HG03139 (cell line): ENCODE results near the gene MSRB1.
A peak's percentile ranks its signal among the peaks of the same experiment; 100 is the strongest.

Experiments
- ATAC-seq: cut with Tn5 transposase; IDR thresholded peaks from one replicate; pipeline ENCODE4 v1.9.1; 2021; ENCODE audit not compliant: unreplicated experiment

MSRB1 gene, protein sequence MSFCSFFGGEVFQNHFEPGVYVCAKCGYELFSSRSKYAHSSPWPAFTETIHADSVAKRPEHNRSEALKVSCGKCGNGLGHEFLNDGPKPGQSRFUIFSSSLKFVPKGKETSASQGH

DNA sequence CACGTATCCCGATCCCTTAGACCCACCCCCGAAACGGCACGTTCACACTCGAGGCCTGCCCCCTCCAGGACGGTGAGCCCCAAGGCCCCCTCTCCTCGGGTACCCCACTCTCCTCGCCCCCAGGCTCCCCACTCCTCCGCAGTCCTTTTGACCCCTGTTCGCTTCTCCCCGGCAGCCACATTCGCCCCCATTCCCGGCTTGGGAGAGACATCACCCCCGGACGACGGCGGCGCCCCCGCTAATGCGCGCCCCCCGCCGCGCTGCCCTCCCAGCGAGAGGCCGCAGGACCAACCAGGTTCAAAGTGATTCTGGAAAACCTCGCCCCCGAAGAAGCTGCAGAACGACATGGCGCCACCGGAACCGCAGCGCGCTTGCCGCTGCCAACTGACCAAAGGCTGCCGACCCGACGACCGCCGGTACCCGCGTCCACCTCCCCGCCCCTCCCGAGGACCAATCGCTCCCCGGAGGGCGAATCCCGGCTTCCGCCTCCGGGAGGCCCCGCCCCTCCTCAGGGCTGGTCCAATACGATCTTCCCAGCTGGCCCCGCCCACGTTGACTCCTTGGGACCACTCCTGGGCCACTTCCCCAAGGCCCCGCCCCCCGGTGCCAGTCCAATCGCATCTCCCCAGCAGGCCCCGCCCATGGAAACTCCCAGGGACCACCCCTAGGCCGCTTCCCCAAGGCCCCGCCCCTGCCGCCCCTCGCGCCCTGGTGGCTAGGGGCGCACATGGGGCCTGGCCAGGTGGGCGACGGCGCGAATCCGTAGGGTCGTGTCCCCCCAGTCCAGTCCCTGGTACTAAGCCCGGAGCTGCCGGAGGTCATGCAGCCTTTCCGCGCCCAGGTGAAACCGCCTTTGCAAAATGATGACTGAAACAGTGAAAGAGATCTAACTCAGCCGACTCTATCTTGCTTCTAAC is at the start of gene MSRB1:
TSS of gene MSRB1 (minus strand) at position 390 of the 917 bp plus-strand sequence. CDS start at position 347, 43 bp downstream.
- ATAC-seq = peak; percentile 90

DNA sequence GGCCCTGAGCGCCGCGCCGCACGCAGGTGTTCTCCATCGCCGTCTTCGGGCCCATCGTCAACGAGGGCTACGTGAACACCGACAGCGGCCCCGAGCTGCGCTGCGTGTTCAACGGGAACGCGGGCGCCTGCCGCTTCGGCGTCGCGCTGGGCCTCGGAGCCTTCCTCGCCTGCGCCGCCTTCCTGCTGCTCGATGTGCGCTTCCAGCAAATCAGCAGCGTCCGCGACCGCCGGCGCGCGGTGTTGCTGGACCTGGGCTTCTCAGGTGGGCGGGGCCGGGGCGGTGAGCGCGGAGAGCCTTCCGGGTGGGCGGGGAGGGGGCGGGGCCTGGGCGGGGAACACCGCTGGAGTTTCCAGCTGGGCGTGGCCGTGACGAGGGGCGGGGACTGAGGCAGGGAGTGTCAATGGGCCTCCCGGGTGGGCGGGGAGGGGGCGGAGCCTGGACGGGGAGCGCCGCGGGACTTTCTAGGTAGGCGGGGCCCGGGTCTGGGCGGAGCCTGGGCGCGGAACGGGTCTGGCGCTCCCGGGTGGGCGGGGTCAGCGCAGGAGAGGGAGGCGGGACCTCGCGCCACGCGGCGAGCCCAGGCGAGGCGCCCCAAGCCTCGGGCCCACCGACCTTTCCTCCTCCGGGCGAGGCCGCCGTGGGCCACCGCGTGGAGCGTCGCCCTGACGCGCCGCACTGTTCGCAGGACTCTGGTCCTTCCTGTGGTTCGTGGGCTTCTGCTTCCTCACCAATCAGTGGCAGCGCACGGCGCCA is 49.1 kb upstream of the MSRB1 start:
- peak; percentile 42 for ATAC-seq

GRCh38 chr16:1991588-1991947 is 48.6 kb upstream of the MSRB1 start:
- ATAC-seq = no peak

DNA sequence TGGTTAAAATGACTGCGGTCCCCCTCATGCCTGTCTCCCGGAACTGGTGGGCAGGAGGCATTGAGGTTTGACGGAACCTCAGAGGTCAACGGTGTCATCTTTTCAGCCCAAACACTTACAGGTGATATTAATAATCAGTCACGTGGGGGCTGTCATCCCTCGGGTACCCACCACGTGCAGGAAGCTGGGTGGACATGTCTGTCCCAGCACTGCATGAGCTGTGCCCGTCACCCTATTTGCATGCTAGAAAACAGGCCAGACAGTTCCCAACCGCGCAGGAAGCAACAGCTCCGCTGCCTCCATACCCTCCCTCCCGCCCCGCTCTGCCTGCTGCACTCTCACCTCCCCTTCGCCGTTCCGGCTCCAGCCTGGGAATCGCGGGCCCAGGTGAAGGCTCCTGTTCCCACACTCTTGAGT is 48.1 kb upstream of the MSRB1 start:
- ATAC-seq = peak; percentile 38

GRCh38 chr16:1990351-1991134 is 47.5 kb upstream of the MSRB1 start:
- peak; percentile 8 for ATAC-seq

DNA sequence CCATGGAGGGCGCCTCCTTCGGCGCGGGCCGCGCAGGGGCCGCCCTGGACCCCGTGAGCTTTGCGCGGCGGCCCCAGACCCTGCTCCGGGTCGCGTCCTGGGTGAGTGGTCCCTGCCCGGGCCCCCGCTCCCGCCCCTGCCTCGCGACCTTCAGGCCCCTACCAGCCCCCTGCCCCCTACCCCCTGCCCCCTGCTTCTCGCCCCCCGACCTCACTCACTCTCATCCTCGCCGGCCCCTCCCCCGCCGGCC is 47.0 kb upstream of the MSRB1 start:
- no peak for ATAC-seq

- ATAC-seq = no peak
These were observed 46.5 kb upstream of the MSRB1 start, which contains the start of gene SYNGR3 for GRCh38 chr16:1989209-1990100. Gene SYNGR3 (plus strand): TSS chr16:1989970. CDS start chr16:1990103, 133 bp downstream.

DNA sequence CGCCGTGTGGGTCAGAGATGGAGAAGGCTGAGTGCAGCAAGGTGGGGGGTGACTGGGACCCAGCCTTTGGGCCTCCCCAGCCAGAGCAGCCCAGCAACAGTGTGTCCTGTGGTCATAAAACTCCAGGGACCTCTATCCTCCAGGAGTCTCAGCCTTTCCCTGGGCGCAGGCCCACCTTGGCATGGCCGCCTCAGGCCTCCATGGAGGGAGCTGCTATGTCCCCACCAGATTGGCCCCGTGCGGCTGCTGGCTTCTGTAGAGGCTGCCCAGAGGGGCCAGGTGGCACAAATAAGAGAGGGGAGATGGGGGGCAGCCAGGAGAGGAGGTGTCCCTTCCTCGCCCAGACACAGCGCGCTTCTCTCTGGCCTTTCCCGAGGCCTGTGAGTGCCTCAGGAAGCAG is 44.2 kb upstream of the MSRB1 start:
- no peak for ATAC-seq

DNA sequence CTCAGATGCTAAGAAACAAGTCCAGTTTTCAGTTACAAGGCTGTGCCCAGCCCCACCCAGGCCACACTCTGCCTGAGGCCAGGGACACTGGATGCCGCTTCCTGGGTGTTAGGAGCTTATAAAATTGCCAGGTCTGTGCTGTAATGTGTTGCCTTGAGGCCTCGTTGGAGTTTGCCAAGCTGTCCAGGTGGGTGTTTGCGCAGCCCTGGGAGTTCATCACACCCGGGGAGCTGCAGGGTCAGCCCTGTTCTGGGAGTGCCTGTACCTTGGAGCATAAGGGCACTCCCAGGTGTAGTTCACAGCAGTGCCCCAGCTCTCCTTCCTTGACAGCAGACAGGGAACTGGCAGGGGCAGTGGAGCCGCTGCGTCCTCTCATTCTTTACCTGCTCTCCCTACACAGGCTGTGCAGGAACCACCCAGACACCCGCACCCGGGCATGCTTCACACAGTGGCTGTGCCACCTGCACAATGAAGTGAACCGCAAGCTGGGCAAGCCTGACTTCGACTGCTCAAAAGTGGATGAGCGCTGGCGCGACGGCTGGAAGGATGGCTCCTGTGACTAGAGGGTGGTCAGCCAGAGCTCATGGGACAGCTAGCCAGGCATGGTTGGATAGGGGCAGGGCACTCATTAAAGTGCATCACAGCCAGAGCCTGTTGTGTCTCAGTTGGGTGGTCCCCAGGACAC is 42.6 kb upstream of the MSRB1 start:
- ATAC-seq = no peak

- peak; percentile 5 for ATAC-seq
These were observed 41.6 kb upstream of the MSRB1 start for GRCh38 chr16:1984347-1985225.

DNA sequence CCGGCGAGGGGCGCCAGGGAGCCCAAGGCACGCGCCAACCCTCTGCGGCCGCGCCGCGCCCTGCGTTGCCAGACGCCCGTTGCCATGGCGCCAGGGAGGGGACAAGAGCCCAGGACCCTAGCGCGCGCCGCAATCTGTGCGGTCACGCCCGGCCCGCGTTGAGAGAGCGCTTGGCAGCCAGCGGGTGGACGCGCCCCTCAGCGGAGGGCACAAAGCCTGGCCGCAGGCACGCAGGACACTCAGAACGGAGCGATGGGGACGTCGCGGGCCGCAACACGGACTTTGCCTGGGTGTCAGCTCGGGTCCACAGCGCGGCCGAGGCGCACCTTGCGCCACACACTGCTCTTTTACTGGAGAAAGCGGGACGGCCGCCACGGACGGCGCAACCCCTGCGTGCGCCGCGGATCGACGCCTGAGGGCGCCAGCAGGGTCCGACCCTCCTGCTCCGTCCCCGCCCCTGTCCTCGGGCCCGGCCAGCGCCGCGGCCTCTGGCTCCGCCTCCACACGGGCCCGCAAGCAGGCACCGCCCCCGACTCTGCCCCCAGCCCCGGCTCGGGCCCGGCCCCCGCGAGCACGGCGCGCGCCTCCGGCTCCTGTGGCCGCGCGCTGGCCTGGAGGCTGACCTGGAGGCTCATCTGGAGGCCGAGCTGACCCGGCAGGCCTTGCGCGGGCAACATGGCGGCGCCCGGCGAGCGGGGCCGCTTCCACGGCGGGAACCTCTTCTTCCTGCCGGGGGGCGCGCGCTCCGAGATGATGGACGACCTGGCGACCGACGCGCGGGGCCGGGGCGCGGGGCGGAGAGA is 40.7 kb upstream of the MSRB1 start, which contains the start of gene GFER:
TSS of gene GFER (plus strand) at position 650 of the 803 bp plus-strand sequence. CDS start at position 676, 26 bp downstream.
- ATAC-seq = peak; percentile 73

GRCh38 chr16:1982991-1983543 is 40.1 kb upstream of the MSRB1 start:
- ATAC-seq = no peak

DNA sequence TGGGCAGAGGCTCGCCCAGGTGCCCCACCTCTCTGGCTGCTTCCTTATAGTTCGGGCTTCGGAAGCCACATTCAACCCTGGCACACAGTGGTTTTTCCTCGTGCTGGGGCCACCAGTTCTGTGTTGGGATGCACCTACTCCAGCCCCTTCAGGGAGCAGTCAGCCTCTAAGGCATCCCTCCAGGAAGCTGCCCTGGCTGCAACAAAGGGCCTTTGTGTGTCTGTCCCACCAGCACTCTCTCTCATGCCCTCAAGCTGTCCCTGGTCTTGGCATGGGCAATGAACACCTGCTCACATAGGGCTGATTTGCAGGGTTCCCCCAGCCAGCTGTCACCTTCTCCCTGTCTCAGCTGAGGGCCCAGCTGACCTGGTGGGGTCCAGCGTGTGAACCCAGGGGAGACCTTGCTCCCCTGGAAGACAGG is 39.0 kb upstream of the MSRB1 start:
- ATAC-seq = no peak

DNA sequence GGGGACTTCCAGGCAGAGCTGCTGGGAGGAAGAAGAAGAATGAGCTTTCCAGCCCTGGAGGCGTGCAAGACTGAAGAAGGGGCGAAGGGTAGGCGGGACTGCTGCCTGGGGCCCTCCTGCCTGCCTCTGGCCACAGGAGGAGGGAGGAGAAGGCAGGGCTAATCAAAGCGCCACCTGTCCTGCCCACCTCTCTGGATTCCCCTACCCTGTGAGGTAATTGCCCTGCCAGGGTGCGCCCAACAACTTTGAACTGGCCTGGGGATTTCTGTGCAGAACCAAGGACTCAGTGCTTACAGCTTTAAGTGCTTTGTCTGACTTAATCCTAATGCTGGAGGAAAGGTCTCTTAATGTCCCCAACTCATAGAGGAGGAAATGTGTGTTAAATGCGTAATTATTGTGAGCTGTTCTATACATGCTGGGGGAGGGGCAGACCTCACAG is 38.4 kb upstream of the MSRB1 start, which contains the start of gene NOXO1:
TSS of gene NOXO1 (minus strand) at position 72 of the 439 bp plus-strand sequence. CDS start 290 bp downstream, outside the sequence.
- ATAC-seq = no peak

- no peak for ATAC-seq
These were observed 37.7 kb upstream of the MSRB1 start for GRCh38 chr16:1980770-1981087.

DNA sequence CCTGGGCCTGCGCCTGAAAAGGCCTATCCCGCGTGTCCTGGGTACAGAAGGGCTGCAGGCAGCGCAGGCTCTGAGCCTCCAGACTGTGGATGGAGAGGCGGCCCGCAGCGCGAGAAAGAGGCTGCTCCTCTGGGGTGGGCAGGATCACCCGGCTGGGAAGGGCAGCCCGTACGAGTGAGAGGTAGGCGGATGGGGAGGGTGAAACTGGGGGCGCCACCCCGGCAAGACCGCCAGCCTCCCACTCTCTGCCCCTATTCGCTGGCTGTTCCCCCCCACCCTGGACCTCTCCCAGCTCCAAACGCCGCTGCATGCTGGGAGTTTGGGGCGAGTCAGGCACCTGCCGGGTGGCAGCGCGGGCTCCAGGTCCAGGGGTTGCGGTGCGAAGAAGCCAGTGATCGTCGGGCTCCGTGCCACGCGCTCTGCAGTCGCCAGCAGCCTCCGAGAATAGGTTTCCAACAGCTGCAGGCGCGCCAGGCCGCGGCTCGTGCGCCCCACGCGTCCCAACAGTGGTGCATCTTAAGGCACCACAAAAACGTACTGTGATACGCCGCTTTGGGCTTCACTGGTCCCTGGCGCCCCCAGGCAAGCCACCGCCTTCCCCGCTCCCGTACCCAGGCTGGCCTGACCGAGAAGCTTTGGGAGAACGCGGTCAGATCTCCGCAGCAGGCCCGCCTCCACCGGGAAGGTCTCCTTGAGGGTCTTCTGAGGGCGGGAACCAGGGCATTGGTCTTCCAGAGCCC is 37.2 kb upstream of the MSRB1 start:
- ATAC-seq = no peak
